Hepatocyte (in vitro differentiated cells): ENCODE data around the gene ETV6.

ENCODE experiments used
- CTCF ChIP-seq: fragments of 200-600 bp; sonication (generic); IDR thresholded peaks from 2 replicates; pipeline ENCODE4 v1.5.1; 2016; ENCODE audit warnings: antibody characterized with exemption, mild to moderate bottlenecking; ENCODE audit not compliant: poor library complexity
- EZH2 ChIP-seq: fragments of 200-600 bp; sonication (generic); IDR thresholded peaks from 2 replicates; pipeline ENCODE4 v1.6.1; 2016; ENCODE audit warnings: antibody characterized with exemption, mild to moderate bottlenecking, borderline replicate concordance
- EZH2phosphoT487 ChIP-seq: fragments of 200-600 bp; sonication (generic); IDR thresholded peaks from one replicate; pipeline ENCODE4 v1.6.1; 2018; ENCODE audit warnings: antibody characterized with exemption, mild to moderate bottlenecking, low read depth, moderate library complexity; ENCODE audit not compliant: unreplicated experiment, severe bottlenecking

- TF ChIP-seq CTCF (no peak), EZH2 (no peak), EZH2phosphoT487 (no peak)
Measured at GRCh38 chr12:11722578-11723138, 73.2 kb downstream of the ETV6 start.
